Activated CD8-positive, alpha-beta memory T cell treated with anti-CD3 and anti-CD28 coated beads, Interleukin-2, amount 50 U/mL, for 4 hours (primary cell): ENCODE data around the gene COBLL1.

Experiments
- DNase-seq: peaks from one replicate; pipeline ENCODE4 v3.0.0-alpha.2; 2020

COBLL1 gene

DNA sequence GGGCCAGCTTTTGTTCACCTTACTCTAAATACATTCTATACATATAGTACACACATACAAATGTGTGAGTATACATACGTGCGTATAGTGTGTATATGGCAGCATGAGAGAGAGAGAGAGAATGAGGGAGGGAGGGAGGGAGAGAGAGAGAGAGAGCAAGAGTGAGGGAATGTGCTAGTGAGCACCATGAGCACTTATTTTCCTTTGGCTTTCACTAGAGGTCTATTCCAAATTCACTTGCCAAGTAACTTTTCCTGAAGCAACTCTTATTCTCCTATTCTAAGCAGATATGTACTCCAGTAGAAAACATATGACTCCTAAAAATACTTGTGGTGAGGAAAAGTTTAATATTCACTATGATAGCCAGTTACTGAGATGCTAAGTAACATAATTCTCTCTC lies 85.7 kb downstream of the COBLL1 start:
- no peak for DNase-seq

GRCh38 chr2:164754157-164755093 lies 87.2 kb downstream of the COBLL1 start:
- no peak for DNase-seq

DNA sequence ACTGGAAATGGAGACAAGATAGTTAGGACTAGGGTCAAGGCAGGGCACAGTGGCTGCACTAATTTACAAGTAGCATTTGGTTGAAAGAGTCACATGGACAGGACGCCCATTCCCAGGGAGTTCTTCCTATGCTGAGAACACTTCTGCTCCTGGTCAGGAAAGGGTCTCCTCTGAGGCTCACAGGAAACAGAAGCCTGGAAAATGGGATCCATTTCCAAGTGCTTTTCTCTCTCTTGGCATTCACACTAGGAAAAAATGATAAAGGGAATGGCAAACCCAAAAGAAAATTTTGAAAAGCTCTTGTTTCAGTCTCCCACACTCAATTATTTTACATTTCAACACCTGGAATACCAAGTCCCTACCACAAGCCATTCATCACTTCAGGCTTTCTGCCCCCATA lies 88.7 kb downstream of the COBLL1 start:
- DNase-seq, result no peak

DNA sequence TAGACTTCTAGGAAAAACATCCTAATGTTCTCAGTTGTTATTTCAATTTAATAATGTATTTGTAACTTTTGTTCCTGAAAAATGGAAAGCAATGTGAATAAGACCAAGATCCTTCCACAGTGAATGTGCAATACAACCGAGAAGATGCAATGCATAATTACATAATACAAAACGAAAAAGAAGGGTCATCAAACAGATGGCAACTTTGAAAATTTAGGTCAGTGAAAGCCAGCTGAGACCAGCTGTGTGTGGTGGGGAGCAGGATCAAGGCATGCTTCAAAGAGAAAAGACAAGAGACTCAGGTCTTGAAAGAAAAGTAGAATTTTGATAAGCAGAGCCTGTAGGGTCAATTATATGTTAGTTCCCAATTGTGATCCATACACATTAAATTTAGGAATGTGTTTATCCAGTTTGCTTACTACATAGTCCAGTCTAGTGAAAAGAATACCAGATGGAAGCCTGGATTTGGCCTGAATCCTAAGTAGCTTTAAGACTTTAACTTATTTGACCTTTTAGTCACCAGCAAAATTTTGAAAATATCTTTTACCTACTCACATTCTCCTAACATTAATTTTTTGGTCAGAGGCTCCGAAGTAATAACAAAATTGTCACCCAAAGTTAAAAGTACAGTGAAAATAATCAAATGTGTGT lies 93.7 kb downstream of the COBLL1 start:
- DNase-seq, result no peak

DNA sequence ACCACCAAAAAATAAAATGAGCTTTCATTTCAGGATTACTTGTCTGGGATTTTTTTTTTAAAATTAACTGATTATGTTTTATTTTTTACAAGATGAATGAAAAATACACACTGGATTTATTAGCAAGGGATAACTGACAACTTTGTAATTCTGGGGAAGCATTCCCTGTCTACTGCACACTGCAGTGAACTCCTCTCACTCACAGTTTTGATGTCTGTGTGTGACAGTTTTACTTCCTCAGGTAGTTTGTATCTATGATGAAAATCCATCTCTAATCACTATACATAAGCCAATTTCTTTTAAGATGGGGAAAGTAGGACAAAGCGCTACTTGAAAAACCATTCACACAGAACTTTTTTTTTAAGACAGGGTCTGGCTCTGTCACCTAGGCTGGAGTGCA lies 94.5 kb downstream of the COBLL1 start:
- no peak for DNase-seq

GRCh38 chr2:164746713-164747112 lies 94.9 kb downstream of the COBLL1 start:
- no peak for DNase-seq

GRCh38 chr2:164745012-164745797 lies 96.4 kb downstream of the COBLL1 start:
- no peak for DNase-seq

DNA sequence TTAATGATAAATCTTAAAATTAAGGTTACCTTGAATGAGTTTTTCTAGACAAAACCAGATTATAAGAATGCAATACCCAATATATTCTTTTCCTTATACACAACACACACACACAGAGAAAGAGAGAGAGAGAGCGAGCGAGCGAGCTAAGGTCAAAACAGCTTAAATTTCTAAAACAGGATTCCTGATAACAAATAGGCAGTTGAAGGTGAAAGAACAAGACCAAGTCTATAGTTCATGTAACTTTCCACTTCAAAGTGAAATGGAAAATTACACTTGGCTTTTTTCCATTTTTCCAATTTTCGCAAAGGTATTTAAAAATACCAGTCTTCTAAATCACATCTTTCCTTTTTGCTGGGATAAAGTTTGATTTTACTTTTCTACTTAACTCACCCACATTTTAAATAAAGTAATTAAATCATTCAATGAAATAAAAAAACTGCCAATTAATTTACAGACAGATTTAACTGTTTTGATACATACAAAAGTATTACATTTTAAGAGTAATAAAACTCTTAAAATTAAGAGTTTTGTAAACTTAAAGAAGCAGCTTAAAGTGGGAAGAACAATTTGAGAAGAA lies 98.8 kb downstream of the COBLL1 start:
- no peak for DNase-seq

GRCh38 chr2:164739966-164740365 lies 101.7 kb downstream of the COBLL1 start:
- DNase-seq, result no peak

- DNase-seq, result no peak
Measured at GRCh38 chr2:164737612-164738081, 104.0 kb downstream of the COBLL1 start.

DNA sequence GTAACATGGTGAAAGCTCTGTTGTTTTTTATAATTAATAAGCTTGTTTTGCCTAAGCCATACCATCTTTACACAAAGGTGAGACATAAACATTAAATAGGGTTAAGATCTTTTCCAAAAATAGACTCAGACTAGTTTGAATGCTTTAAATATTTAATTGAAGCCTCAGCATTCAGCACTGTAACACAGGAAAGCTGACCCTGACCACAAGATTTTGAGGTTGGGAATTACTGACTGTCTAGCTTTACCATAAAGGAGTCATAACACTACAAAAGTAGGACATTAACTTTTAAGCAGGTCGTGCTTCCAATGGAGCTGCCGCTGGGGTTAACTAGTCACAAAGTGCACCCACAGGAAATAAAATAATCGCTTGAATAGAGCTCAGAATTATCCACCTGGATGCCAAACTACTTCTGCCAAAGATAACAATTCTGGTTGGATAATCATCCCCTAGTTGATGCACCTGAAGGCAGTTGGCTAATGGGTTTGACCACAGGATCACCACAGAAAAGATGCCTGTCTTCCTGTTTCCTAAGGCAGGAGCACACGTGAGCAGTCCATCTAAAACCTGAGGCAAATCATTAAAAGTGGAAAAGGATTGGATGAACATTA lies 106.2 kb downstream of the COBLL1 start:
- DNase-seq, result no peak

DNA sequence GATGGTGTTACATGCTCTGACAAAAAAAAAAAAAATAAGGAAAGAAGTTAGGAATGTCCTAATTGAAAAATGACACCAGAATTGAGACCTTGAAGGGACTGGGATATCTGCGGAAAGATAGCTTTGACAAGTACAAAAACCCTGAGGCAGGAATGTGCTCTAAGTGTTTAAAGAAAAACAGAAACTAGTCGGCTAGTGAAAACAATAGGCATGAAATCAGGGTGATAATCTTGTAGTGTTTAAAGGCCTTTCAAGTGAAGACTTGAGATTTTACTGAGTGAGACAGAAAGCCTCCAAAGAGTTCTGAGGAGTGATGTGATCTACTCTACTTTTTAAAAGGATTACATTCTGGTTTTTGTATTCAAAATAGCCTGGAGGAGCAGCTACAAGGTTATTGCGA lies 107.4 kb downstream of the COBLL1 start:
- DNase-seq, result no peak

DNA sequence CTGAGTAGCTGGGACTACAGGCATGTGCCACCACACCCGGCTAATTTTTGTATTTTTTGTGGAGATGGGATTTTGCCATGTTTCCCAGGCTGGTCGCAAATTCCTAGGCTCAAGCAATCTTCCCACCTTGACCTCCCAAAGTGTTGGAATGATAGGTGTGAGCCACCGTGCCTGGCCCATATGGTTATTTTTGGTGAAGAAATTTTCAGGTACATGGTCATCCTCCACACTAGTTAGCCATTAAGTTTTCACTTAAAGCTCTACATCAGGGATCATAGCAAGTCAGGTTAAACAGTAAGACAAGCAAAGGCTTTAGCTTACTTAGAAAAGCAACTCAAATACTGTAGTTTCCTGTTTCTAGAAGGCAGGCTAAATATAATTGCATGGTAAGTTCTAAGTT lies 116.1 kb downstream of the COBLL1 start:
- DNase-seq, result no peak

GRCh38 chr2:164722616-164723338 lies 118.8 kb downstream of the COBLL1 start:
- no peak for DNase-seq

- DNase-seq, result no peak
Measured at GRCh38 chr2:164721430-164721829, 120.2 kb downstream of the COBLL1 start.

DNA sequence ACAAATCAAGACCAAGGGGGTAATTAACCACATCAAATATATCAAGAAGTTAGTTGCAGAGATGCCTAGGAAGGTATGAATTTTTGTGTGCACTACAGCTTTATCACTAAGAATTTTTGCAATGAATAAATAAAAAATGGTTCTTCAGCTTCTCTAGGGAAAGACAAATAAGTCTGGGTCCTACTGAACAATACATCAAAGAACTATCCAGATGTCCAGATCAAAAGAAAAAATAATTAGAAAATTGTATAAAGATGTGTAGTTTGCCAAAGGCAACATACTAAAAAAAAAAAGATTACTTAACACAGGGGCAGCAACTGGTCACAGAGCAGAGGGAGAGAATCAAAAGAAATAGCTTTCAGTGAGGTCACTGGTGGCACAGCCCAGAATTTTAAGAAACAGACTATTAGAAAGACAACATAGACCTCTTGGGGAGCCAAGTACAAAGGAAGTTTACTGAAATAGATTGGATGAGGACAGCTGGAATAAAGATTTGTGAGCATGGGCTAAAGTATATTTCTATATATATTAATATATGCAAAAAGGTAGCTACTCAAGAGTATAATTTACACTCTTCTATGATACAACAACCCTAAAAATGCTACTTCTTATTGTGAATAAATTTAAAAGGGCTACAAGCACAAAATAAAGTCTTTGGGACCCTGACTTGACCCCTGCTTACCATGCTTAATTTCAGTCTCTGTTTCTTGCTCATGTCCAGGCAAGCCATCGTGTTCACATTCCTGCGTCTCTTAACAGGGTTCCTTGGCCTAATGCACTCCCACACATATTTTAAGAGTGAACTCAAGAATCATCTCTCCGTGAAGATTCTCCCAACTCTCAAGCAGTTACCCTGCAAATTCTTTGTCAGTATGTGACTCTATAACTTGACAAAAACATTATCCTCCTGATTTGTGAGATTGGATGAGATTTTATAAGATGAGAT lies 121.4 kb downstream of the COBLL1 start:
- no peak for DNase-seq

DNA sequence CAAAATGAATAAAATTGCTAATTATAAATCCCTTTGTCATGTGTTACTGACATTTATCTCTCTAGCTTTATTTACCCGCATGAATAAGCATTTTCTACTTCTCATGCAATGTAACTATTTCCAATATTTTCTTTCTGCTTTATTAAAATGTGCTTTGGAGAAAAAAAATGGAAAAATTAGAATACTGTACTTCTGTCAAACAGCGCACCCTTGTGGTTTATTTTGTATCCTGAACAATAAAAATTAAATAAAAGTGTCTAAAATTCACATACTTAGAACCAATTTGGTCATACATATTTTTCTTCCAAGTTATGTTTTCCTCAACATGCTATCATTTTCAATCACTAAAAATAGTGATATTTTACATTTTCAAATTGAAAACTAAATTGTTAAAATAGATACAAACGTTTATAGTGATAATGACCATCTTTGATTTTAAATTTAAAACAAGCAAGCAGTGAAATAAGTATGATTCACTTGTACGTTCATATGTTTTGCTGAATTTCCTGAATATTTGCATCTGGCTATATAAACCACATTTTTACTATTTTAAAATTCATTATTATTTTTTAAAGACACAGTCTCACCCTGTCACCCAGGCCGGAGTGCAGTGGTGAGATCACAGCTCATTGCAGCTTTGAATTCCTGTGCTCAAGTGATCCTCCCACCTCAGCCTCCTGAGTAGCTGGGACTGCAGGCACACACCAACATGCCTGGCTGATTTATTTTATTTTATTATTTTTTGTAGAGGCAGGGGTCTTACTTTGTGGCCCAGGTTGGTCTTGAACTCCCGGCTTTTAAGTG lies 124.4 kb downstream of the COBLL1 start:
- no peak for DNase-seq

DNA sequence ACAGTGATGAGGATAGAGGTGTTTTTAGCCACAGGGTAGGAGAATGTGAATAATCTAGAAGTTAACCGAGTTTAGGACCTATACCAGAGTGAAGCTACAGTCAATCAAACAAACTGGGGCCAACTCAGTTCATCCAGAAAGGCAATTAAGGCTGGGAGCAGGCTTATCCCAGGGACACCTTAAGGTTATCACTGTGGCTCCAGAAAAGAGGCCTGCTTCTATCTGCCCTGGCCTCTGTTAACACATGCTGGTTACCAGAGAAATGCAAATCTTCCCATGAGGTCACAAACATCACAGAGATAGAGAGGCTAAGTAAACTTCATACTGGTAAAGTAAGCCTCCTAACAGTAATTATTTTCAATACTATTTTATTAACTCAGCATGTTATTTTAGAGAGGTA lies 127.2 kb downstream of the COBLL1 start:
- no peak for DNase-seq

- DNase-seq, result no peak
Measured at GRCh38 chr2:164711766-164712138, 129.9 kb downstream of the COBLL1 start.
